ENCODE data around the gene CIC. TPM values are rescaled to one million over a fixed set of nuclear protein-coding genes. Genes with fewer than 3 reads are reported as not detected.

The CIC gene
- total and polyA plus RNA-seq, 2 of the 13 experiments (the other 11 are each of a cell fraction or from before 2014, with no cell fraction given), result 5.9 to 8.0 TPM

DNA sequence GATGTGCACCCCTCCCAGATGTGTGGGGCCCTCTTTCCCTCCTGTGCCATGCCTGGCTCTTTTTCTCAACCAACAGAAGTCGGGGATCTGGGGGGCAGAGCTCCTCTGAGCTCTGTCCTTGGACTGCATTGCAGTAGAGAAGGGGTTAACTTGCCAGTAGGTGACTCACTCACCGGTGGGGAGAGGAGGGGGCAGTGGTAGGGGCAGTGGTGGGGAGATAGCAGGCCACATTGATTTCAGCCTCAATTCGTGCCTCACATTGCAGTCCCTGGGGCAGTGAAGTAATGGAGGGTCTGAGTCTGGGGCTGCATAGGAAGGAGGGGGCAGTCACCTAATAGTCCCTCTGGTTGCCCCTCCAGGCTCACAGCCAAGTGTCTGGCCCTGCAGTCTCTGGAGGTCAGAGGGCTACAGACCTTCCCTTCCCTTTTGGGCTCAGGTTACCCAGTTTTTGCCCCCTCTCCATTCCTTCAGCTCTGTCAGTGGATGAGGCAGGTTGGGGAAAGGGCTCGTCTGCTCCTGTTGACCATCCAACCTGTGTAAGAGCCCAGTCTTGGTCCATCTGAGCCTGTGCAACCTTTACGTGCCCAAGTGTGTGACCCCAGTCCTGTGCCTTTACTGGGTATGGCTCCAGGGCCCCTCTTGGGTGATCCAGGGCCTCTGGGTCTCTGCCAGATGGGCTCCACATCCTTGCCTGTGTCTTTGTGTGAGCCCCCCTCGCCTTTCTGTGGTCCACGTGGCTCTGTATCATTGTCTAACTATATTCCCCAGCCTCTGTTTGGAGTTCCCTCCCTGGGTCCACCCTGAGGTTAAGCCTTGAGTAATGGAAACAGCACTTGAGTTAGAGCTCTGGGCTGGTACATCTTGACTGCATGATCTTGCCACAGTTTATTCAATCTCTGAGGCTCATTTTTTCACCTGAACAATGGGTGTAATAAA lies 13.0 kb downstream of the CIC start:
- no peaks in the 10 kb centered on the region for H3K9me3 ChIP-seq (ENCODE audit: low read length)
- H2AFZ ChIP-seq (ENCODE audit: low read length), result no peak overlapping the region
- WGBS (ENCODE audit: low lambda C conversion rate), result 0% methylated on average over 5 of the region's 7 CpGs
- ChIA-PET POLR2A (interaction anchor here (0.6 to 7.4 kb wide), 11 partner anchors 12 to 1532 kb away, joined by 3 to 117 read pairs (median 5); partner anchors contain the start of genes ACTMAP, CIC, ERF and GSK3A), CTCF (ENCODE audit: low intra/inter-chr PET ratio, low total read pairs) (interaction anchor here (1.2 kb wide), 1 partner anchor 37 kb away, joined by 3 read pairs; no protein-coding TSS in a partner anchor)
- peak; percentile 56 for FAIRE-seq
- H3K4me3 ChIP-seq (replicated peaks in 1 of 3; ENCODE audit: insufficient read depth in 1 of 3, low read depth in 2 of 3, low read length in 3 of 3), result peak overlapping the region; percentile 49 to 83 (median 70)
- BruUV-seq (replicated peaks), result TSS peak; percentile 66
- peaks cover 2 to 5% of the 10 kb centered on the region in 2 experiments for H3K36me3 ChIP-seq (replicated peaks in 1 of 2; ENCODE audit: control insufficient read depth in 1 of 2, insufficient read depth in 2 of 2, low read length in 2 of 2)
- H3K79me2 ChIP-seq (ENCODE audit: insufficient read depth, low read length), result peaks cover 29% of the 10 kb centered on the region
- DNase-seq (ENCODE audit: low spot score), result peak; percentile 76
- H3K27ac ChIP-seq (ENCODE audit: extremely low read length, insufficient read depth, low read length), result peak overlapping the region; percentile 70
- peak; percentile 10 for ATAC-seq
- intact Hi-C loops (cut with micrococcal nuclease; ENCODE audit: unreplicated experiment), result loop anchor here (1.0 to 2.0 kb wide), 2 partner anchors 13 to 37 kb away; partner anchors contain the start of gene CIC
- in situ Hi-C loops (cut with HindIII; ENCODE audit: extremely low pct_ligation_motif_present, low pct_unique_long_range_greater_than_20kb), result no loop called here
- H3K4me1 ChIP-seq (ENCODE audit: insufficient read depth, low read length), result peaks cover 68% of the 10 kb centered on the region
- H3K9ac ChIP-seq (ENCODE audit: insufficient read depth, low read depth, low read length), result peak overlapping the region; percentile 73
- peaks cover 11% of the 10 kb centered on the region; the same call in 1 of the 2 replicates for H4K20me1 ChIP-seq (ENCODE audit: insufficient read depth, low read length)
- peak overlapping the region; percentile 86 for H3K4me2 ChIP-seq (ENCODE audit: low read depth, low read length)
- H3K27me3 ChIP-seq (ENCODE audit: control insufficient read depth in 1 of 2, insufficient read depth in 2 of 2, low read length in 2 of 2), result no peaks in the 10 kb centered on the region; a peak in 1 of 5 replicates
- TF ChIP-seq ZNF253 (CRISPR knock-in tag; IDR thresholded peaks at IDR 0.05; ENCODE audit: borderline replicate concordance) (0 out of 2 replicates have a peak, but pooled peaks have one; percentile 20), HNRNPLL (IDR thresholded peaks at IDR 0.05; ENCODE audit: low read depth, low read length, poor library complexity, severe bottlenecking) (no peak), HOXA7 (CRISPR knock-in tag; IDR thresholded peaks at IDR 0.05) (no peak), ZNF10 (CRISPR knock-in tag; IDR thresholded peaks at IDR 0.05; ENCODE audit: borderline replicate concordance, low read depth) (no peak), ONECUT2 (CRISPR knock-in tag; IDR thresholded peaks at IDR 0.05) (no peak), KDM5B (CRISPR knock-in tag; IDR thresholded peaks at IDR 0.05; ENCODE audit: borderline replicate concordance) (peak; percentile 73), KDM1A (CRISPR knock-in tag; IDR thresholded peaks at IDR 0.05) (peak; percentile 11; the same call in 1 of the 2 replicates), ZNF674 (CRISPR knock-in tag; IDR thresholded peaks at IDR 0.05; ENCODE audit: low read depth) (no peak), ZNF274 (CRISPR knock-in tag; IDR thresholded peaks at IDR 0.05) (0 out of 2 replicates have a peak, but pooled peaks have one; percentile 52), ZSCAN22 (CRISPR knock-in tag; IDR thresholded peaks at IDR 0.05) (no peak), HDAC1 (CRISPR knock-in tag; IDR thresholded peaks at IDR 0.05) (peak; percentile 55; the same call in 1 of the 2 replicates)
- TF ChIP-seq, protein P1, sequence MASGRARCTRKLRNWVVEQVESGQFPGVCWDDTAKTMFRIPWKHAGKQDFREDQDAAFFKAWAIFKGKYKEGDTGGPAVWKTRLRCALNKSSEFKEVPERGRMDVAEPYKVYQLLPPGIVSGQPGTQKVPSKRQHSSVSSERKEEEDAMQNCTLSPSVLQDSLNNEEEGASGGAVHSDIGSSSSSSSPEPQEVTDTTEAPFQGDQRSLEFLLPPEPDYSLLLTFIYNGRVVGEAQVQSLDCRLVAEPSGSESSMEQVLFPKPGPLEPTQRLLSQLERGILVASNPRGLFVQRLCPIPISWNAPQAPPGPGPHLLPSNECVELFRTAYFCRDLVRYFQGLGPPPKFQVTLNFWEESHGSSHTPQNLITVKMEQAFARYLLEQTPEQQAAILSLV (CRISPR knock-in tag; IDR thresholded peaks at IDR 0.05; ENCODE audit: borderline replicate concordance), result peak; percentile 46; the same call in 1 of the 2 replicates
- TF ChIP-seq, protein P2, sequence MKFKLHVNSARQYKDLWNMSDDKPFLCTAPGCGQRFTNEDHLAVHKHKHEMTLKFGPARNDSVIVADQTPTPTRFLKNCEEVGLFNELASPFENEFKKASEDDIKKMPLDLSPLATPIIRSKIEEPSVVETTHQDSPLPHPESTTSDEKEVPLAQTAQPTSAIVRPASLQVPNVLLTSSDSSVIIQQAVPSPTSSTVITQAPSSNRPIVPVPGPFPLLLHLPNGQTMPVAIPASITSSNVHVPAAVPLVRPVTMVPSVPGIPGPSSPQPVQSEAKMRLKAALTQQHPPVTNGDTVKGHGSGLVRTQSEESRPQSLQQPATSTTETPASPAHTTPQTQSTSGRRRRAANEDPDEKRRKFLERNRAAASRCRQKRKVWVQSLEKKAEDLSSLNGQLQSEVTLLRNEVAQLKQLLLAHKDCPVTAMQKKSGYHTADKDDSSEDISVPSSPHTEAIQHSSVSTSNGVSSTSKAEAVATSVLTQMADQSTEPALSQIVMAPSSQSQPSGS (CRISPR knock-in tag; IDR thresholded peaks at IDR 0.05), result 0 out of 2 replicates have a peak, but pooled peaks have one; percentile 41
- TF ChIP-seq, protein P3, sequence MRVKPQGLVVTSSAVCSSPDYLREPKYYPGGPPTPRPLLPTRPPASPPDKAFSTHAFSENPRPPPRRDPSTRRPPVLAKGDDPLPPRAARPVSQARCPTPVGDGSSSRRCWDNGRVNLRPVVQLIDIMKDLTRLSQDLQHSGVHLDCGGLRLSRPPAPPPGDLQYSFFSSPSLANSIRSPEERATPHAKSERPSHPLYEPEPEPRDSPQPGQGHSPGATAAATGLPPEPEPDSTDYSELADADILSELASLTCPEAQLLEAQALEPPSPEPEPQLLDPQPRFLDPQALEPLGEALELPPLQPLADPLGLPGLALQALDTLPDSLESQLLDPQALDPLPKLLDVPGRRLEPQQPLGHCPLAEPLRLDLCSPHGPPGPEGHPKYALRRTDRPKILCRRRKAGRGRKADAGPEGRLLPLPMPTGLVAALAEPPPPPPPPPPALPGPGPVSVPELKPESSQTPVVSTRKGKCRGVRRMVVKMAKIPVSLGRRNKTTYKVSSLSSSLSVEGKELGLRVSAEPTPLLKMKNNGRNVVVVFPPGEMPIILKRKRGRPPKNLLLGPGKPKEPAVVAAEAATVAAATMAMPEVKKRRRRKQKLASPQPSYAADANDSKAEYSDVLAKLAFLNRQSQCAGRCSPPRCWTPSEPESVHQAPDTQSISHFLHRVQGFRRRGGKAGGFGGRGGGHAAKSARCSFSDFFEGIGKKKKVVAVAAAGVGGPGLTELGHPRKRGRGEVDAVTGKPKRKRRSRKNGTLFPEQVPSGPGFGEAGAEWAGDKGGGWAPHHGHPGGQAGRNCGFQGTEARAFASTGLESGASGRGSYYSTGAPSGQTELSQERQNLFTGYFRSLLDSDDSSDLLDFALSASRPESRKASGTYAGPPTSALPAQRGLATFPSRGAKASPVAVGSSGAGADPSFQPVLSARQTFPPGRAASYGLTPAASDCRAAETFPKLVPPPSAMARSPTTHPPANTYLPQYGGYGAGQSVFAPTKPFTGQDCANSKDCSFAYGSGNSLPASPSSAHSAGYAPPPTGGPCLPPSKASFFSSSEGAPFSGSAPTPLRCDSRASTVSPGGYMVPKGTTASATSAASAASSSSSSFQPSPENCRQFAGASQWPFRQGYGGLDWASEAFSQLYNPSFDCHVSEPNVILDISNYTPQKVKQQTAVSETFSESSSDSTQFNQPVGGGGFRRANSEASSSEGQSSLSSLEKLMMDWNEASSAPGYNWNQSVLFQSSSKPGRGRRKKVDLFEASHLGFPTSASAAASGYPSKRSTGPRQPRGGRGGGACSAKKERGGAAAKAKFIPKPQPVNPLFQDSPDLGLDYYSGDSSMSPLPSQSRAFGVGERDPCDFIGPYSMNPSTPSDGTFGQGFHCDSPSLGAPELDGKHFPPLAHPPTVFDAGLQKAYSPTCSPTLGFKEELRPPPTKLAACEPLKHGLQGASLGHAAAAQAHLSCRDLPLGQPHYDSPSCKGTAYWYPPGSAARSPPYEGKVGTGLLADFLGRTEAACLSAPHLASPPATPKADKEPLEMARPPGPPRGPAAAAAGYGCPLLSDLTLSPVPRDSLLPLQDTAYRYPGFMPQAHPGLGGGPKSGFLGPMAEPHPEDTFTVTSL (CRISPR knock-in tag; IDR thresholded peaks at IDR 0.05; ENCODE audit: borderline replicate concordance), result no peak
